Activated B cell treated with CpG ODN at 0.5 μM for 24 hours (primary cell): ENCODE data around the gene KIRREL3. TPM values are rescaled to one million over a fixed set of nuclear protein-coding genes. Genes with fewer than 3 reads are reported as not detected.

Experiments
- ATAC-seq: fragments of 200-7000 bp; cut with Tn5 transposase; one replicate; pipeline ENCODE4 v1.10.0; 2021; ENCODE audit warnings: low read depth, mild to moderate bottlenecking, moderate library complexity
- CTCF ChIA-PET: fragments of 350-600 bp; sonication (Branson Sonifier 250); formaldehyde crosslinking; loops from one replicate; lab custom pipeline; 2021; ENCODE audit warnings: antibody characterized with exemption; lab: Charles Lee
- POLR2A ChIA-PET: fragments of 350-600 bp; sonication (Branson Sonifier 250); formaldehyde crosslinking; loops from one replicate; lab custom pipeline; 2021; ENCODE audit warnings: antibody characterized with exemption; lab: Charles Lee
- DNase-seq: peaks from one replicate; pipeline ENCODE4 v3.0.0; 2022
- H3K27ac Mint-ChIP-seq: one replicate; pipeline ENCODE4 v1.8.0; 2020; ENCODE audit warnings: mixed read lengths
- H3K27me3 Mint-ChIP-seq: one replicate; pipeline ENCODE4 v1.8.0; 2021; ENCODE audit warnings: mixed read lengths
- H3K36me3 Mint-ChIP-seq: one replicate; pipeline ENCODE4 v1.8.0; 2021; ENCODE audit warnings: low read depth, mixed read lengths
- H3K4me1 Mint-ChIP-seq: one replicate; pipeline ENCODE4 v1.8.0; 2021; ENCODE audit warnings: mixed read lengths
- H3K4me3 Mint-ChIP-seq: one replicate; pipeline ENCODE4 v1.8.0; 2020; ENCODE audit warnings: mild to moderate bottlenecking, mixed read lengths
- H3K9me3 Mint-ChIP-seq: one replicate; pipeline ENCODE4 v1.8.0; 2020; ENCODE audit warnings: mixed read lengths
- intact Hi-C: fragments of 100-400 bp; cut with micrococcal nuclease; formaldehyde crosslinking; loops from one replicate; pipeline ENCODE4 v1.15.1; 2024
- total RNA-seq: library from RNA; stranded (reverse); gene quantifications from 2 replicates; pipeline ENCODE4 v1.2.3, GENCODE V29; 2022
- TF ChIP-seq, protein P1 (sequence below): fragments of 200-600 bp; IDR thresholded peaks from one replicate; pipeline ENCODE4 v1.8.0; 2022; ENCODE audit warnings: antibody characterized with exemption, mild to moderate bottlenecking

The KIRREL3 gene
- total RNA-seq, 1 donor from 2014 or later: not detected

- H3K4me3 Mint-ChIP-seq: no peak overlapping the region
- no peaks in the 10 kb centered on the region for H3K9me3 Mint-ChIP-seq
- no peaks in the 10 kb centered on the region for H3K27me3 Mint-ChIP-seq
- H3K36me3 Mint-ChIP-seq: no peaks in the 10 kb centered on the region
- TF ChIP-seq, protein P1, sequence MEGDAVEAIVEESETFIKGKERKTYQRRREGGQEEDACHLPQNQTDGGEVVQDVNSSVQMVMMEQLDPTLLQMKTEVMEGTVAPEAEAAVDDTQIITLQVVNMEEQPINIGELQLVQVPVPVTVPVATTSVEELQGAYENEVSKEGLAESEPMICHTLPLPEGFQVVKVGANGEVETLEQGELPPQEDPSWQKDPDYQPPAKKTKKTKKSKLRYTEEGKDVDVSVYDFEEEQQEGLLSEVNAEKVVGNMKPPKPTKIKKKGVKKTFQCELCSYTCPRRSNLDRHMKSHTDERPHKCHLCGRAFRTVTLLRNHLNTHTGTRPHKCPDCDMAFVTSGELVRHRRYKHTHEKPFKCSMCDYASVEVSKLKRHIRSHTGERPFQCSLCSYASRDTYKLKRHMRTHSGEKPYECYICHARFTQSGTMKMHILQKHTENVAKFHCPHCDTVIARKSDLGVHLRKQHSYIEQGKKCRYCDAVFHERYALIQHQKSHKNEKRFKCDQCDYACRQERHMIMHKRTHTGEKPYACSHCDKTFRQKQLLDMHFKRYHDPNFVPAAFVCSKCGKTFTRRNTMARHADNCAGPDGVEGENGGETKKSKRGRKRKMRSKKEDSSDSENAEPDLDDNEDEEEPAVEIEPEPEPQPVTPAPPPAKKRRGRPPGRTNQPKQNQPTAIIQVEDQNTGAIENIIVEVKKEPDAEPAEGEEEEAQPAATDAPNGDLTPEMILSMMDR: no peak
- ATAC-seq (no peak), DNase-seq (no peak)
- no peaks in the 10 kb centered on the region for H3K4me1 Mint-ChIP-seq
- ChIA-PET POLR2A (no interaction called here), CTCF (interaction anchor here (1.9 kb wide), 1 partner anchor 8 kb away, joined by 4 read pairs; no protein-coding TSS in a partner anchor)
- intact Hi-C loops: no loop called here
- H3K27ac Mint-ChIP-seq: no peak overlapping the region
These were observed 567.2 kb downstream of the KIRREL3 start for GRCh38 chr11:126433244-126433846.

- no peak for DNase-seq
- CTCF ChIA-PET: interaction anchor here (1.9 kb wide), 1 partner anchor 9 kb away, joined by 4 read pairs; no protein-coding TSS in a partner anchor
- TF ChIP-seq, protein P1: no peak
- Mint-ChIP-seq H3K4me1 (no peaks in the 10 kb centered on the region), H3K36me3 (no peaks in the 10 kb centered on the region), H3K27ac (no peak overlapping the region), H3K4me3 (no peak overlapping the region), H3K27me3 (no peaks in the 10 kb centered on the region), H3K9me3 (no peaks in the 10 kb centered on the region)
- intact Hi-C loops: no loop called here
- no peak for ATAC-seq
- POLR2A ChIA-PET: no interaction called here
These were observed 568.0 kb downstream of the KIRREL3 start for GRCh38 chr11:126432525-126432924.

GRCh38 chr11:126432065-126432461 is 568.5 kb downstream of the KIRREL3 start:
- DNase-seq (no peak), ATAC-seq (no peak)
- peaks cover 2% of the 10 kb centered on the region for H3K4me1 Mint-ChIP-seq
- H3K27me3 Mint-ChIP-seq: no peaks in the 10 kb centered on the region
- intact Hi-C loops: no loop called here
- no peaks in the 10 kb centered on the region for H3K36me3 Mint-ChIP-seq
- H3K4me3 Mint-ChIP-seq: no peak overlapping the region
- no peaks in the 10 kb centered on the region for H3K9me3 Mint-ChIP-seq
- H3K27ac Mint-ChIP-seq: no peak overlapping the region
- CTCF ChIA-PET: interaction anchor here (1.4 to 1.9 kb wide), 2 partner anchors 9 to 49 kb away, joined by 4 read pairs; no protein-coding TSS in a partner anchor
- POLR2A ChIA-PET: no interaction called here
- TF ChIP-seq, protein P1: no peak

GRCh38 chr11:126431401-126432064 is 569.0 kb downstream of the KIRREL3 start:
- no peak for ATAC-seq
- H3K9me3 Mint-ChIP-seq: peaks cover 2% of the 10 kb centered on the region
- CTCF ChIA-PET: interaction anchor here (1.4 to 1.9 kb wide), 2 partner anchors 10 to 49 kb away, joined by 4 read pairs; no protein-coding TSS in a partner anchor
- H3K27me3 Mint-ChIP-seq: no peaks in the 10 kb centered on the region
- no peaks in the 10 kb centered on the region for H3K36me3 Mint-ChIP-seq
- TF ChIP-seq, protein P1: no peak
- POLR2A ChIA-PET: no interaction called here
- H3K4me3 Mint-ChIP-seq: no peak overlapping the region
- no peak overlapping the region for H3K27ac Mint-ChIP-seq
- no peak for DNase-seq
- H3K4me1 Mint-ChIP-seq: peaks cover 8% of the 10 kb centered on the region
- intact Hi-C loops: no loop called here

- DNase-seq (no peak), ATAC-seq (no peak)
- ChIA-PET POLR2A (no interaction called here), CTCF (interaction anchor here (1.4 kb wide), 1 partner anchor 50 kb away, joined by 4 read pairs; no protein-coding TSS in a partner anchor)
- H3K4me3 Mint-ChIP-seq: no peak overlapping the region
- no peaks in the 10 kb centered on the region for H3K36me3 Mint-ChIP-seq
- H3K27ac Mint-ChIP-seq: no peak overlapping the region
- peaks cover 2% of the 10 kb centered on the region for H3K9me3 Mint-ChIP-seq
- TF ChIP-seq, protein P1: no peak
- H3K27me3 Mint-ChIP-seq: no peaks in the 10 kb centered on the region
- intact Hi-C loops: no loop called here
- H3K4me1 Mint-ChIP-seq: peaks cover 8% of the 10 kb centered on the region
These were observed 569.8 kb downstream of the KIRREL3 start for GRCh38 chr11:126430581-126431335.
